ENCODE data around the gene NUP50.

- TF ChIP-seq CTCF (IDR thresholded peaks at IDR 0.05) (no peak), EP300 (IDR thresholded peaks at IDR 0.05) (no peak), POLR2AphosphoS5 (IDR thresholded peaks at IDR 0.05) (no peak)
Observed at GRCh38 chr22:45169591-45170466, 6.1 kb downstream of the NUP50 start.
